Activated CD8-positive, alpha-beta T cell treated with anti-CD3 and anti-CD28 coated beads for 36 hours (primary cell): Measurements from ENCODE around the gene TMC8. TPM values are rescaled to one million over a fixed set of nuclear protein-coding genes. Genes with fewer than 3 reads are reported as not detected.

Experiments
- ATAC-seq: fragments of 200-7000 bp; cut with Tn5 transposase; one replicate; pipeline ENCODE4 v1.10.0; 2021; ENCODE audit warnings: mild to moderate bottlenecking, moderate library complexity
- CTCF ChIA-PET: fragments of 350-600 bp; sonication (Branson Sonifier 250); formaldehyde crosslinking; loops from one replicate; lab custom pipeline; 2021; ENCODE audit warnings: antibody characterized with exemption; lab: Charles Lee
- POLR2A ChIA-PET: fragments of 350-600 bp; sonication (Branson Sonifier 250); formaldehyde crosslinking; loops from one replicate; lab custom pipeline; 2021; ENCODE audit warnings: antibody characterized with exemption; lab: Charles Lee
- DNase-seq: peaks from one replicate; pipeline ENCODE4 v3.0.0-alpha.2; 2020
- H3K27ac Mint-ChIP-seq: one replicate; pipeline ENCODE4 v1.8.0; 2021; ENCODE audit warnings: mild to moderate bottlenecking, mixed read lengths
- H3K27me3 Mint-ChIP-seq: one replicate; pipeline ENCODE4 v1.8.0; 2021; ENCODE audit warnings: mixed read lengths
- H3K36me3 Mint-ChIP-seq: one replicate; pipeline ENCODE4 v1.8.0; 2021; ENCODE audit warnings: low read depth, mixed read lengths
- H3K4me1 Mint-ChIP-seq: one replicate; pipeline ENCODE4 v1.8.0; 2021; ENCODE audit warnings: low read depth, mixed read lengths
- H3K4me3 Mint-ChIP-seq: one replicate; pipeline ENCODE4 v1.8.0; 2021; ENCODE audit warnings: mild to moderate bottlenecking, moderate library complexity, mixed read lengths
- H3K9me3 Mint-ChIP-seq: one replicate; pipeline ENCODE4 v1.8.0; 2021; ENCODE audit warnings: mixed read lengths
- intact Hi-C: fragments of 100-400 bp; cut with micrococcal nuclease; formaldehyde crosslinking; loops from one replicate; pipeline ENCODE4 v1.10.0; 2022
- total RNA-seq, 2 experiments: library from RNA; stranded (reverse); gene quantifications; one replicate each; pipeline ENCODE4 v1.2.3, GENCODE V29; 2021
- TF ChIP-seq, protein P1 (sequence below): fragments of 200-600 bp; IDR thresholded peaks from one replicate; pipeline ENCODE4 v1.8.0; 2022; ENCODE audit warnings: antibody characterized with exemption, mild to moderate bottlenecking

TMC8 gene
- total RNA-seq, 2 experiments from 2014 or later: 182 to 197 TPM

DNA sequence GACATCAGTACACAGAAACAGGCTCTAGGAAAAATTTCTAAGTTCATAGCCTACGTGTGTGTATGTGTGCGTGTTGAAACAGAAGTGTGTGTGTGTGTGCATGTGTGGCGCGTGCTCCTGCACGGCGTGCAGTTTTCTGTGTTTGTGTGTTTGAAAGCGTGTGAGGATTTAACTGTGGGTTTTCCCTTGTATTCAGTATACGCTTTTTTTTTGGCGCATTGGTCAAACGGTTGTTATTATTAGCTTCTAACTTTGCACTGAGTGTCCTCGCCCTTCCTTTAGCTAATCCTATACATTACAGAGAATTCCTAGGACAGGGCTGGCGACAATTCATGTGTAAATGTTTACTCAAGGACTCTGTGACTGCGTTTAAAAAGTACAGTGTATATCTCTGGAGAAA, 25.0 kb upstream of the TMC8 start:
- Mint-ChIP-seq H3K27me3 (no peaks in the 10 kb centered on the region), H3K9me3 (no peaks in the 10 kb centered on the region), H3K4me1 (peaks cover 20% of the 10 kb centered on the region), H3K36me3 (peaks cover 26% of the 10 kb centered on the region), H3K4me3 (no peak overlapping the region), H3K27ac (no peak overlapping the region)
- intact Hi-C loops: no loop called here
- ChIA-PET POLR2A (interaction anchor here (0.8 to 3.1 kb wide), 2 partner anchors 9 to 24 kb away, joined by 3 to 10 read pairs; no protein-coding TSS in a partner anchor), CTCF (interaction anchor here (1.5 kb wide), 1 partner anchor 20 kb away, joined by 4 read pairs; no protein-coding TSS in a partner anchor)
- no peak for DNase-seq
- TF ChIP-seq, protein P1, sequence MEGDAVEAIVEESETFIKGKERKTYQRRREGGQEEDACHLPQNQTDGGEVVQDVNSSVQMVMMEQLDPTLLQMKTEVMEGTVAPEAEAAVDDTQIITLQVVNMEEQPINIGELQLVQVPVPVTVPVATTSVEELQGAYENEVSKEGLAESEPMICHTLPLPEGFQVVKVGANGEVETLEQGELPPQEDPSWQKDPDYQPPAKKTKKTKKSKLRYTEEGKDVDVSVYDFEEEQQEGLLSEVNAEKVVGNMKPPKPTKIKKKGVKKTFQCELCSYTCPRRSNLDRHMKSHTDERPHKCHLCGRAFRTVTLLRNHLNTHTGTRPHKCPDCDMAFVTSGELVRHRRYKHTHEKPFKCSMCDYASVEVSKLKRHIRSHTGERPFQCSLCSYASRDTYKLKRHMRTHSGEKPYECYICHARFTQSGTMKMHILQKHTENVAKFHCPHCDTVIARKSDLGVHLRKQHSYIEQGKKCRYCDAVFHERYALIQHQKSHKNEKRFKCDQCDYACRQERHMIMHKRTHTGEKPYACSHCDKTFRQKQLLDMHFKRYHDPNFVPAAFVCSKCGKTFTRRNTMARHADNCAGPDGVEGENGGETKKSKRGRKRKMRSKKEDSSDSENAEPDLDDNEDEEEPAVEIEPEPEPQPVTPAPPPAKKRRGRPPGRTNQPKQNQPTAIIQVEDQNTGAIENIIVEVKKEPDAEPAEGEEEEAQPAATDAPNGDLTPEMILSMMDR: no peak
- no peak for ATAC-seq

DNA sequence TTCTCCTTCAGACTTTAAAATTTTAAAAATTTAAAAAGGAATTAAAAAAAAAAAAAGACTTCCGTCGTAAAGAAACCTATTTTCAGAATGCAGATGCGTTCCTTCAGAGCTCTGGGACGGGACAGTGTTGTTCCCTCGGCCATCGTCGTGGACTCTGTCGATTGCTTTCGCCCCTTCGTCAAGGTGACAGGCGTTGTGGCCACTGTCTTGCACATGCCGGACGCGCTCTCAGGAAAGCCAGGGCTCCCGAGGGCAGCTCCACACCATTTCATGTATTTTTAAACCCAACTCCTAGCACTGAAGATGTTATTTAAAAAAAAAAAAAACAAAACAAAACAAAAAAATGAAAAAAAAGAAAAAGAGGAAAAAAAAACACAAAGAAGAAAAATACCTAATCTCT, 24.4 kb upstream of the TMC8 start:
- Mint-ChIP-seq H3K4me3 (no peak overlapping the region), H3K36me3 (peaks cover 25% of the 10 kb centered on the region), H3K9me3 (no peaks in the 10 kb centered on the region), H3K4me1 (peaks cover 20% of the 10 kb centered on the region), H3K27ac (no peak overlapping the region), H3K27me3 (no peaks in the 10 kb centered on the region)
- ChIA-PET CTCF (interaction anchor here (1.5 to 2.0 kb wide), 3 partner anchors 21 to 87 kb away, joined by 4 to 11 read pairs (median 5); no protein-coding TSS in a partner anchor), POLR2A (interaction anchor here (1.0 to 3.1 kb wide), 2 partner anchors 10 to 19 kb away, joined by 4 to 10 read pairs; no protein-coding TSS in a partner anchor)
- DNase-seq (no peak), ATAC-seq (no peak)
- TF ChIP-seq, protein P1: no peak
- intact Hi-C loops: no loop called here

DNA sequence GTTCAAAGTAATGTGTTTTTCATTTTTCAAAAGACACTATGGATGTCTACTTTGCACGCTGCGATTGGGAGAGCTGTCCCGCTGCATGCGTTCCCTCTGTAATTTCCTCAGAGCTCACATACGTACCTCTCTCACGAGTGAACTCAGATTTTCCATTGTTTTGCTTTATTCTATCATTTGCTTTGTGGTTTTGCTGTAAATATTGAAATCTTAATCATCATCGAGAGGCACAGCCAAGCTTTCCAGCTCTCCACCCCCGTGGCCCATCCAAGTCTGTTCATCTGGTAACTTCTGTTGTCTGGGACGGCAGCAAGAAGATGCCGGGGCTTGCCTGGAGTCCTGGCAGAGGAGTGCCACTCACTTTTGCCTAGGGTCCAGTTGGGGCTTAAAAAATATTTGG, 23.1 kb upstream of the TMC8 start:
- POLR2A ChIA-PET: interaction anchor here (3.1 kb wide), 1 partner anchor 11 kb away, joined by 10 read pairs; no protein-coding TSS in a partner anchor
- peak; percentile 28 for DNase-seq
- TF ChIP-seq, protein P1: no peak
- Mint-ChIP-seq H3K27ac (peak overlapping the region; percentile 67), H3K36me3 (peaks cover 26% of the 10 kb centered on the region), H3K27me3 (no peaks in the 10 kb centered on the region), H3K9me3 (no peaks in the 10 kb centered on the region), H3K4me3 (no peak overlapping the region), H3K4me1 (peaks cover 20% of the 10 kb centered on the region)
- peak; percentile 45 for ATAC-seq
- CTCF ChIA-PET: interaction anchor here (2.0 kb wide), 2 partner anchors 69 to 89 kb away, joined by 5 to 11 read pairs; no protein-coding TSS in a partner anchor
- intact Hi-C loops: no loop called here

DNA sequence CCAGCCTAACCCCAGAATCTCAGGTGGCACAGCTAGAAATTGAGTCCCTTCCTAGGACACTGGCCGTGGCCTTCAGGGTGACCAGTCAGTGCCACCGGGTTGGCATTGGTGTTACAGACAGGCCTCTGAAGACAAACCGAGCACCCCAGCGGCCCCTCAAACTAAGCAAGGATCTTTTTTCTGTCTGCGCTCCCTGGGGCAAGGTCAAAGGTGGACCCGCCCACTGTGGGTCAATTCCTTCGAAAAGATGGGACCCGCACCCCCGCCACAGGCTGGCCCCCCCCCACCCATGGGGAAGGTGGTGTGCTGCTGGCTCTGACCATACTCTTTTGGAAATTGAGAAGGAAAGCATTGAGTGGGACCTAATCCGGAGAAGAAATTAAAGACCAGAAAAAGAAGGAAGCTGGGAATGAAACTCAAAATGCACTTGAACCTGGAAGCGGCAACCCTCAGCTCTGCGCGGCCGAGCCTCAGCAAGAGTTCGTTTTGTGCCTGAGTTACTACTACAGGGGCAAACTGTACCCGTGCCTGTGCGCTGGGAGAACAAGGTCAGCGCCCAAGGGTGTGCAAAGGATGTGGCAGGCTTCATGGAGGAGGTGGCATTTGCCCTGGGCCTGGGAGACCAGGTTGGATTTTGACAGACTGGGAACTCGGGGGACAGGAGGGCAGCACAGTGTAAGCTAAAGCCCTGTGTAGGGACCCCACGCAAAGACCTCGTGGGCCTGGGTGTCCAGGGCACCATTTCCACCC, 22.4 kb upstream of the TMC8 start:
- no peak overlapping the region for H3K4me3 Mint-ChIP-seq
- H3K9me3 Mint-ChIP-seq: no peaks in the 10 kb centered on the region
- H3K27me3 Mint-ChIP-seq: no peaks in the 10 kb centered on the region
- ChIA-PET CTCF (interaction anchor here (0.6 to 2.0 kb wide), 4 partner anchors 17 to 89 kb away, joined by 3 to 11 read pairs (median 4); no protein-coding TSS in a partner anchor), POLR2A (interaction anchor here (0.8 to 1.7 kb wide), 4 partner anchors 10 to 30 kb away, joined by 3 to 5 read pairs (median 4); no protein-coding TSS in a partner anchor)
- peak overlapping the region; percentile 67 for H3K27ac Mint-ChIP-seq
- peaks cover 32% of the 10 kb centered on the region for H3K36me3 Mint-ChIP-seq
- intact Hi-C loops: no loop called here
- no peak for DNase-seq
- TF ChIP-seq, protein P1: no peak
- peaks cover 24% of the 10 kb centered on the region for H3K4me1 Mint-ChIP-seq
- no peak for ATAC-seq
